K562 (cell line): ENCODE results near the gene HNF1B. TPM values are rescaled to one million over a fixed set of nuclear protein-coding genes. Genes with fewer than 3 reads are reported as not detected.

Experiments
- ATAC-seq: fragments of 200-7000 bp; cut with Tn5 transposase; 3 replicates; pipeline ENCODE4 v1.9.1; 2020; ENCODE audit warnings: moderate library complexity
- BruUV-seq: library from RNA; stranded (reverse); fragments of 400-500 nt; replicated peaks from 2 replicates; lab custom pipeline; 2021; lab: Mats Ljungman, UMichigan
- CTCF ChIA-PET: fragments of 300-600 bp; formaldehyde crosslinking; extraction: SDS; loops from one replicate; lab custom pipeline; 2021; ENCODE audit warnings: low intra/inter-chr PET ratio; lab: Yijun Ruan, JAX
- POLR2A ChIA-PET: fragments of 300-600, 350-650 bp; sonication (Branson Sonifier 250); formaldehyde crosslinking; extraction: SDS; loops from one replicate; lab custom pipeline; 2021; ENCODE audit warnings: antibody characterized with exemption, inconsistent platforms; lab: Yijun Ruan, JAX
- DNase-seq, 4 experiments: peaks; one replicate each; pipeline versions ENCODE4 v3.0.0 to v3.0.0-alpha.2; 2011 to 2018; ENCODE audit warnings: low spot score in 3 of 4, mixed read lengths in 3 of 4; ENCODE audit errors: extremely low read depth in 1 of 4
- FAIRE-seq: peaks from 2 replicates; lab custom pipeline; 2011; peaks lifted over from hg19 to GRCh38; lab: Jason Lieb, UNC
- H2AFZ ChIP-seq: 2 replicates; pipeline ENCODE4 v1.6.0; 2011; ENCODE audit warnings: low read depth, low read length, control low read depth, inconsistent platforms
- H3K27ac ChIP-seq: fragments of 200-600 bp; 3 replicates; pipeline ENCODE4 v1.8.0; 2011; ENCODE audit warnings: low read depth, mild to moderate bottlenecking, control low read depth, inconsistent platforms, low read length, moderate library complexity, mixed read lengths; ENCODE audit errors: extremely low read depth
- H3K27me3 ChIP-seq, 2 experiments: fragments of 300-600 bp in 1 of 2; 2 replicates in 1 of 2; 3 replicates in 1 of 2; pipeline versions ENCODE4 v1.6.0 to v1.8.0; 2011; ENCODE audit warnings: inconsistent platforms in 2 of 2, low read length in 2 of 2, mild to moderate bottlenecking in 1 of 2, mixed read lengths in 1 of 2, moderate library complexity in 1 of 2; ENCODE audit not compliant: control insufficient read depth in 2 of 2, insufficient read depth in 2 of 2
- H3K36me3 ChIP-seq: fragments of 300-600 bp; 3 replicates; pipeline ENCODE4 v1.8.0; 2011; ENCODE audit warnings: mild to moderate bottlenecking, low read length, inconsistent platforms; ENCODE audit not compliant: control insufficient read depth, insufficient read depth
- H3K4me1 ChIP-seq, 2 experiments: fragments of 200-600 bp in 1 of 2; replicated peaks in 1 of 2; 2 replicates in 1 of 2; 3 replicates in 1 of 2; pipeline versions ENCODE4 v1.5.1 to v1.8.0; 2011; ENCODE audit warnings: inconsistent platforms in 2 of 2, low read length in 2 of 2, mild to moderate bottlenecking in 1 of 2, mixed read lengths in 1 of 2, moderate library complexity in 1 of 2; ENCODE audit not compliant: control insufficient read depth in 2 of 2, insufficient read depth in 2 of 2
- H3K4me2 ChIP-seq: 2 replicates; pipeline ENCODE4 v1.6.1; 2011; ENCODE audit warnings: low read length, control low read depth, inconsistent platforms, mixed read lengths; ENCODE audit not compliant: insufficient read depth
- H3K4me3 ChIP-seq: fragments of 200-600 bp; sonication (generic), shearing (Covaris generic); 2 replicates; pipeline ENCODE4 v1.5.1; 2016; ENCODE audit warnings: control low read depth, inconsistent platforms
- H3K79me2 ChIP-seq: fragments of 200-600 bp; 3 replicates; pipeline ENCODE4 v1.8.0; 2011; ENCODE audit warnings: low read length, inconsistent platforms; ENCODE audit not compliant: control insufficient read depth, insufficient read depth
- H3K9ac ChIP-seq, 2 experiments: 2 replicates each; pipeline versions ENCODE4 v1.6.0 to v1.6.1; 2011; ENCODE audit warnings: low read depth in 2 of 2, low read length in 2 of 2, control low read depth in 1 of 2, inconsistent platforms in 1 of 2, mild to moderate bottlenecking in 1 of 2, mixed read lengths in 1 of 2; ENCODE audit not compliant: insufficient read depth in 1 of 2
- H3K9me1 ChIP-seq: one replicate; pipeline ENCODE4 v1.6.0; 2011; ENCODE audit warnings: inconsistent platforms, mild to moderate bottlenecking, low read length, moderate library complexity; ENCODE audit not compliant: control insufficient read depth, insufficient read depth
- H3K9me3 ChIP-seq: replicated peaks from 2 replicates; pipeline ENCODE4 v1.5.1; 2011; ENCODE audit warnings: low read depth, low read length, inconsistent platforms; ENCODE audit not compliant: control insufficient read depth, insufficient read depth
- H4K20me1 ChIP-seq: replicated peaks from 2 replicates; pipeline ENCODE4 v1.6.1; 2011; ENCODE audit warnings: low read length, inconsistent platforms, mixed read lengths; ENCODE audit not compliant: control insufficient read depth, insufficient read depth
- CCNT2 ChIP-seq: IDR thresholded peaks from 2 replicates; pipeline ENCODE4 v1.6.1; 2011; ENCODE audit warnings: borderline replicate concordance, low read depth, mild to moderate bottlenecking, moderate library complexity, mixed read lengths, low read length; ENCODE audit not compliant: insufficient read length; ENCODE audit errors: extremely low read depth
- DEAF1 ChIP-seq: fragments of 450-650 bp; formaldehyde crosslinking; IDR thresholded peaks from 2 replicates; pipeline ENCODE4 v1.4.0; 2020; ENCODE audit warnings: mild to moderate bottlenecking, moderate library complexity
- E2F5 ChIP-seq: sonication (generic); formaldehyde crosslinking; IDR thresholded peaks from 2 replicates; pipeline ENCODE4 v1.8.0; 2022; ENCODE audit warnings: mild to moderate bottlenecking, missing genetic modification reagents
- FOXO4 ChIP-seq: fragments of 450-650 bp; formaldehyde crosslinking; IDR thresholded peaks from 2 replicates; pipeline ENCODE4 v1.4.0; 2020; ENCODE audit warnings: mild to moderate bottlenecking, moderate library complexity
- HDAC6 ChIP-seq: IDR thresholded peaks from 2 replicates; pipeline ENCODE4 v1.6.1; 2012; ENCODE audit warnings: low read depth, mild to moderate bottlenecking, control low read depth, inconsistent platforms, low read length, moderate library complexity
- NFATC3 ChIP-seq: fragments of 450-650 bp; IDR thresholded peaks from 2 replicates; pipeline ENCODE4 v1.6.1; 2017; ENCODE audit warnings: mild to moderate bottlenecking
- NKRF ChIP-seq: fragments of 450-650 bp; IDR thresholded peaks from 2 replicates; pipeline ENCODE4 v1.6.1; 2016; ENCODE audit warnings: borderline replicate concordance
- RBM17 ChIP-seq: fragments of 200-400 bp; formaldehyde crosslinking; IDR thresholded peaks from 2 replicates; pipeline ENCODE4 v1.6.1; 2017; ENCODE audit warnings: low read depth, mild to moderate bottlenecking, low read length, borderline replicate concordance
- SIN3B ChIP-seq: fragments of 450-650 bp; IDR thresholded peaks from 2 replicates; pipeline ENCODE4 v1.6.1; 2017; ENCODE audit warnings: low read depth, mild to moderate bottlenecking, moderate library complexity
- ZFP1 ChIP-seq: fragments of 450-650 bp; formaldehyde crosslinking; IDR thresholded peaks from 2 replicates; pipeline ENCODE4 v1.4.0; 2020; ENCODE audit warnings: mild to moderate bottlenecking, mixed read lengths
- ZNF253 ChIP-seq: fragments of 250-450 bp; sonication (Bioruptor Pico); conservative IDR thresholded peaks from 2 replicates; pipeline ENCODE4 v1.6.1; 2021; ENCODE audit warnings: mild to moderate bottlenecking
- WGBS: fragments of 100-300 bp; shearing (Covaris generic); methylation state at CpG from one replicate; pipeline ENCODE4 v1.1.6; 2016; ENCODE audit warnings: low coverage, mixed read lengths; ENCODE audit not compliant: insufficient coverage; ENCODE audit errors: missing lambda C conversion rate; 5-methylcytosine and 5-hydroxymethylcytosine counted together
- in situ Hi-C: fragments of 300-500 bp; cut with MboI; formaldehyde crosslinking; loops from 4 replicates; pipeline ENCODE4 v1.15.0; 2018; ENCODE audit warnings: inconsistent platforms, mixed read lengths
- intact Hi-C: fragments of 100-400 bp; cut with micrococcal nuclease; formaldehyde crosslinking; loops from 2 replicates; pipeline ENCODE4 v1.14.2; 2022
- polyA plus RNA-seq, 8 experiments: library from polyadenylated mRNA; depleted of rRNA in 4 of 8; stranded (reverse) in 5 of 8; unstranded in 3 of 8; fragments of >200 nt; fragmentation: Nextera tagmentation in 2 of 8; fragmentation: Illumina TruSeq in 1 of 8; extraction: Ambion mirVana in 2 of 8; extraction: Trizol in 1 of 8; gene quantifications; 2 replicates each; pipeline versions ENCODE4 v1.2.1 to v1.2.3, GENCODE V29; 2011 to 2014; ENCODE audit warnings: inconsistent platforms in 1 of 8, missing spikeins in 1 of 8
- total RNA-seq, 7 experiments: library from RNA; depleted of rRNA in 6 of 7; stranded (reverse); fragments of >200 nt in 6 of 7; fragmentation: Illumina TruSeq in 2 of 7; extraction: Trizol in 2 of 7; gene quantifications; 2 replicates each; pipeline versions ENCODE4 v1.2.1 to v1.2.3, GENCODE V29; 2011 to 2021; ENCODE audit warnings: low replicate concordance in 1 of 7

HNF1B gene
- total and polyA plus RNA-seq, 9 of the 15 experiments (the other 6 are each of a cell fraction or from before 2014, with no cell fraction given): not detected

- FAIRE-seq: no peak
- BruUV-seq: no TSS peak
- TF ChIP-seq FOXO4 (no peak), NFATC3 (no peak), SIN3B (no peak), NKRF (no peak), CCNT2 (no peak), E2F5 (no peak), ZFP1 (CRISPR knock-in tag) (no peak), ZNF253 (CRISPR knock-in tag) (no peak), RBM17 (no peak), HDAC6 (no peak), DEAF1 (CRISPR knock-in tag) (no peak)
- TF ChIP-seq, all 486 proteins: peak for 0
- no peak for DNase-seq
- intact Hi-C loops: no loop called here
- ATAC-seq: no peak
- Histone ChIP-seq H2AFZ (no peak overlapping the region), H3K36me3 (no peaks in the 10 kb centered on the region), H3K4me3 (no peak overlapping the region), H3K27ac (no peak overlapping the region), H3K9ac (no peak overlapping the region), H3K79me2 (no peaks in the 10 kb centered on the region), H4K20me1 (no peaks in the 10 kb centered on the region), H3K9me1 (no peaks in the 10 kb centered on the region), H3K4me1 (no peaks in the 10 kb centered on the region), H3K4me2 (no peak overlapping the region), H3K27me3 (peaks cover 16 to 29% of the 10 kb centered on the region in 2 experiments), H3K9me3 (no peaks in the 10 kb centered on the region)
- 0% methylated on average over 1 of the region's 1 CpG for WGBS
- POLR2A ChIA-PET: no interaction called here
- CTCF ChIA-PET: no interaction called here
- in situ Hi-C loops: no loop called here
These were observed 67.8 kb downstream of the HNF1B start for GRCh38 chr17:37677021-37677420.
